PC-3 (cell line): ENCODE results near the gene LAX1. TPM values are rescaled to one million over a fixed set of nuclear protein-coding genes. Genes with fewer than 3 reads are reported as not detected.

ENCODE experiments used
- ATAC-seq: fragments of 200-7000 bp; cut with Tn5 transposase; 2 replicates; pipeline ENCODE4 v1.9.1; 2020; ENCODE audit warnings: mild to moderate bottlenecking, moderate library complexity
- BruUV-seq: library from RNA; stranded (reverse); fragments of 400-500 nt; replicated peaks from 2 replicates; lab custom pipeline; 2021; lab: Mats Ljungman, UMichigan
- CTCF ChIA-PET: fragments of 300-600 bp; sonication (Branson Sonifier 250); formaldehyde crosslinking; loops from one replicate; lab custom pipeline; 2022; ENCODE audit warnings: antibody characterized with exemption; lab: Charles Lee
- POLR2A ChIA-PET: fragments of 300-600 bp; sonication (Branson Sonifier 250); formaldehyde crosslinking; loops from one replicate; lab custom pipeline; 2022; ENCODE audit warnings: antibody characterized with exemption; ENCODE audit not compliant: unreplicated experiment; lab: Charles Lee
- DNase-seq: peaks from one replicate; pipeline ENCODE4 v3.0.0-alpha.2; 2015
- H2AFZ ChIP-seq: fragments of 300-600 bp; sonication (generic); 2 replicates; pipeline ENCODE4 v1.6.0; 2016; ENCODE audit warnings: antibody characterized with exemption, low read length
- H3F3A ChIP-seq: fragments of 300-600 bp; sonication (generic); one replicate; pipeline ENCODE4 v1.6.0; 2017; ENCODE audit warnings: antibody characterized with exemption, low read length, control low read depth, mild to moderate bottlenecking; ENCODE audit not compliant: unreplicated experiment
- H3K27ac ChIP-seq: fragments of 300-600 bp; sonication (generic); 2 replicates; pipeline ENCODE4 v1.5.1; 2016; ENCODE audit warnings: mild to moderate bottlenecking, low read length
- H3K27me3 ChIP-seq: fragments of 300-600 bp; sonication (generic); 2 replicates; pipeline ENCODE4 v1.6.1; 2016; ENCODE audit warnings: low read length, mixed read lengths
- H3K36me3 ChIP-seq: fragments of 300-600 bp; sonication (generic); 2 replicates; pipeline ENCODE4 v1.6.1; 2016; ENCODE audit warnings: low read depth, mixed run types, low read length, mixed read lengths
- H3K4me1 ChIP-seq: fragments of 300-600 bp; sonication (generic); 2 replicates; pipeline ENCODE4 v1.5.1; 2016; ENCODE audit warnings: low read length; ENCODE audit not compliant: insufficient read depth
- H3K4me2 ChIP-seq: fragments of 300-600 bp; sonication (generic); 2 replicates; pipeline ENCODE4 v1.6.0; 2016; ENCODE audit warnings: low read length
- H3K4me3 ChIP-seq: fragments of 300-600 bp; sonication (generic); 2 replicates; pipeline ENCODE4 v1.5.1; 2016; ENCODE audit warnings: mild to moderate bottlenecking, low read length, mixed read lengths
- H3K79me2 ChIP-seq: fragments of 300-600 bp; sonication (generic); 2 replicates; pipeline ENCODE4 v1.6.1; 2017; ENCODE audit warnings: low read length, mixed read lengths
- H3K9ac ChIP-seq: fragments of 300-600 bp; sonication (generic); 2 replicates; pipeline ENCODE4 v1.6.0; 2016; ENCODE audit warnings: mild to moderate bottlenecking, low read length
- H3K9me2 ChIP-seq: fragments of 300-600 bp; sonication (generic); replicated peaks from 2 replicates; pipeline ENCODE4 v1.6.1; 2016; ENCODE audit warnings: mixed run types, low read length, mixed read lengths
- H3K9me3 ChIP-seq: fragments of 300-600 bp; sonication (generic); 2 replicates; pipeline ENCODE4 v1.6.1; 2016; ENCODE audit warnings: low read length, mixed read lengths
- H4K20me1 ChIP-seq: fragments of 300-600 bp; sonication (generic); 2 replicates; pipeline ENCODE4 v1.6.1; 2016; ENCODE audit warnings: low read length, mixed read lengths
- CTCF ChIP-seq: fragments of 300-600 bp; sonication (generic); conservative IDR thresholded peaks from 2 replicates; pipeline ENCODE4 v1.5.1; 2017; ENCODE audit warnings: antibody characterized with exemption, low read depth, mild to moderate bottlenecking, low read length
- EZH2 ChIP-seq: fragments of 300-600 bp; sonication (generic); IDR thresholded peaks from one replicate; pipeline ENCODE4 v1.6.1; 2017; ENCODE audit warnings: antibody characterized with exemption, mild to moderate bottlenecking, low read length; ENCODE audit not compliant: unreplicated experiment
- EZH2phosphoT487 ChIP-seq: fragments of 300-600 bp; sonication (generic); IDR thresholded peaks from 2 replicates; pipeline ENCODE4 v1.6.1; 2018; ENCODE audit warnings: mild to moderate bottlenecking, antibody characterized with exemption, low read length, borderline replicate concordance
- intact Hi-C: fragments of 100-400 bp; cut with micrococcal nuclease; formaldehyde crosslinking; loops from 2 replicates; pipeline ENCODE4 v1.9.0; 2023
- total RNA-seq: library from RNA; depleted of rRNA; stranded (reverse); fragments of >200 nt; gene quantifications from 2 replicates; pipeline ENCODE4 v1.2.3, GENCODE V29; 2014

Gene LAX1
- total RNA-seq, 1 experiment from 2014 or later, result not detected

DNA sequence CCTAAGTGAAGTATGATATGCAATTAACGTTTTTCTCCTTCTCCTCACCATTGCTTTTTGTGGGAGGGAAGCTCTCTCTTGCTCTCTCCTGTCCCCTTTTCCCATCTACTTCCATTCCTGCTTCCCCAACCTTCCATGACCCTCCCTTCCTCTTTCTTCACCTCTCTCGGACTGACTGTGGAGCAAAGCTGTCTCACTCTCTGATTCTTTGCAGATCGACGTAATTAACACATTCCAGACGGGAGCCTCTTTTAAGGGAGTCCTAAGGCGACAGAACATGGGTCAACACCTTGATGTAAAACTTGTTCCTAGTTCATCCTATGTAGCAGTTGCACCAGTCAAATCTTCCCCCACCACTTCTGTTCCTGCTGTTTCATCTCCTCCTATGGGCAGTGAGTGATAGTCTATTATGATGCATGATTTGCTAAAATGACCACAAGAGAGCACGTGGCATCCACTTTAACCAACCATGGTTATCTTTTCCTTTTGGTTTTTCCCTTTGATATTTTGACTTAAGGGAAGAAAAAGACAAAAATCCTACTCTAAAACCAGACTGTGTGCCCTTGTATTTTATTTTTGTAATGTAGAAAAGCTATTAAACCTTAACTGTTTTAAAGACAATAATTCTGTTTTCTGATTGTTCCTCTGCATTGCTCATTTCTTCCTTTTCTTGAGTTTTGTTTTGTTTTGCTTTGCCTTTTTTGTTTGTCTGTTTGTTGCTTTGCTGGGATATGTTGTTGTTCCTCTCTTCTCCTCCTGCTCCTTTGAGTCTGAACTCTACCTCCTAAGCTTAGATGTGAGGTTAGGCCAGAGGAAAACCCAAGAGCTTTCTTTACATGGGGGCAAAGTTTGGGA is 31.7 kb upstream of the LAX1 start:
- H3K9me3 ChIP-seq, result no peaks in the 10 kb centered on the region
- no peak for ATAC-seq
- ChIA-PET POLR2A (no interaction called here), CTCF (no interaction called here)
- no peak overlapping the region for H3K4me2 ChIP-seq
- H2AFZ ChIP-seq, result no peak overlapping the region
- DNase-seq, result no peak
- H3F3A ChIP-seq, result no peaks in the 10 kb centered on the region
- no peaks in the 10 kb centered on the region for H3K79me2 ChIP-seq
- 0 out of 2 replicates have a peak, but pooled peaks cover 9% of the 10 kb centered on the region for H3K36me3 ChIP-seq
- H3K4me3 ChIP-seq, result no peak overlapping the region
- BruUV-seq, result no TSS peak
- no peak overlapping the region for H3K27ac ChIP-seq
- H3K9me2 ChIP-seq, result no peaks in the 10 kb centered on the region
- intact Hi-C loops, result no loop called here
- H3K27me3 ChIP-seq, result no peaks in the 10 kb centered on the region
- no peak for TF ChIP-seq CTCF
- TF ChIP-seq EZH2phosphoT487, result no peak
- no peak for TF ChIP-seq EZH2
- no peaks in the 10 kb centered on the region for H3K4me1 ChIP-seq
- H4K20me1 ChIP-seq, result no peaks in the 10 kb centered on the region
- no peak overlapping the region for H3K9ac ChIP-seq

GRCh38 chr1:203742436-203742835 is 22.5 kb upstream of the LAX1 start:
- H3K9me3 ChIP-seq, result no peaks in the 10 kb centered on the region
- no peaks in the 10 kb centered on the region for H3K79me2 ChIP-seq
- no peaks in the 10 kb centered on the region for H3K27me3 ChIP-seq
- intact Hi-C loops, result no loop called here
- DNase-seq (no peak), ATAC-seq (no peak)
- H3K9me2 ChIP-seq, result no peaks in the 10 kb centered on the region
- H2AFZ ChIP-seq, result no peak overlapping the region
- no peaks in the 10 kb centered on the region for H3F3A ChIP-seq
- BruUV-seq, result TSS peak; percentile 11
- no peak overlapping the region for H3K9ac ChIP-seq
- POLR2A ChIA-PET, result no interaction called here
- H3K36me3 ChIP-seq, result peaks cover 8% of the 10 kb centered on the region
- TF ChIP-seq EZH2phosphoT487 (no peak), CTCF (no peak), EZH2 (no peak)
- H3K4me1 ChIP-seq, result no peaks in the 10 kb centered on the region
- no peak overlapping the region for H3K4me2 ChIP-seq
- no peak overlapping the region for H3K27ac ChIP-seq
- H3K4me3 ChIP-seq, result no peak overlapping the region
- CTCF ChIA-PET, result no interaction called here
- no peaks in the 10 kb centered on the region for H4K20me1 ChIP-seq

GRCh38 chr1:203743091-203743571 is 21.9 kb upstream of the LAX1 start:
- H3K4me1 ChIP-seq, result no peaks in the 10 kb centered on the region
- CTCF ChIA-PET, result no interaction called here
- BruUV-seq, result no TSS peak
- TF ChIP-seq EZH2phosphoT487 (no peak), EZH2 (no peak)
- H3K27me3 ChIP-seq, result no peaks in the 10 kb centered on the region
- H3K79me2 ChIP-seq, result no peaks in the 10 kb centered on the region
- no peak for DNase-seq
- H2AFZ ChIP-seq, result no peak overlapping the region
- peaks cover 8% of the 10 kb centered on the region for H3K36me3 ChIP-seq
- H4K20me1 ChIP-seq, result no peaks in the 10 kb centered on the region
- POLR2A ChIA-PET, result no interaction called here
- H3K9me2 ChIP-seq, result no peaks in the 10 kb centered on the region
- H3K27ac ChIP-seq, result no peak overlapping the region
- H3K9me3 ChIP-seq, result no peaks in the 10 kb centered on the region
- H3K4me3 ChIP-seq, result no peak overlapping the region
- intact Hi-C loops, result no loop called here
- H3K9ac ChIP-seq, result no peak overlapping the region
- H3K4me2 ChIP-seq, result no peak overlapping the region
- H3F3A ChIP-seq, result no peaks in the 10 kb centered on the region
- no peak for ATAC-seq
